ENCODE measurements around the gene AP2S1. TPM values are rescaled to one million over a fixed set of nuclear protein-coding genes. Genes with fewer than 3 reads are reported as not detected.
"Not testable (repeated sequence)": the region's sequence is repeated elsewhere in the genome, so short reads cannot be mapped to it uniquely, and the experiment has no call there.

The AP2S1 gene
- total RNA-seq, 4 donors from 2014 or later, result 63.5 to 88.9 (median 74.5) TPM

- H3K27me3 ChIP-seq, result no peaks in the 10 kb centered on the region
- no peak overlapping the region for H3K4me3 ChIP-seq
- 92% methylated on average over 13 of the region's 13 CpGs for WGBS
- no peaks in the 10 kb centered on the region for H3K36me3 ChIP-seq
- peaks cover 7 to 20% (median 13%) of the 10 kb centered on the region in 4 donors for H3K4me1 ChIP-seq
- intact Hi-C loops (cut with DNase I), result no loop called here
- no peaks in the 10 kb centered on the region for H3K9me3 ChIP-seq
- no peak overlapping the region for H3K27ac ChIP-seq (replicated peaks in 1 of 4)
- TF ChIP-seq POLR2A (IDR thresholded peaks at IDR 0.05; ENCODE audit: low read depth), result no peak
- TF ChIP-seq POLR2AphosphoS5 (IDR thresholded peaks at IDR 0.05), result no peak
- TF ChIP-seq, protein P1, sequence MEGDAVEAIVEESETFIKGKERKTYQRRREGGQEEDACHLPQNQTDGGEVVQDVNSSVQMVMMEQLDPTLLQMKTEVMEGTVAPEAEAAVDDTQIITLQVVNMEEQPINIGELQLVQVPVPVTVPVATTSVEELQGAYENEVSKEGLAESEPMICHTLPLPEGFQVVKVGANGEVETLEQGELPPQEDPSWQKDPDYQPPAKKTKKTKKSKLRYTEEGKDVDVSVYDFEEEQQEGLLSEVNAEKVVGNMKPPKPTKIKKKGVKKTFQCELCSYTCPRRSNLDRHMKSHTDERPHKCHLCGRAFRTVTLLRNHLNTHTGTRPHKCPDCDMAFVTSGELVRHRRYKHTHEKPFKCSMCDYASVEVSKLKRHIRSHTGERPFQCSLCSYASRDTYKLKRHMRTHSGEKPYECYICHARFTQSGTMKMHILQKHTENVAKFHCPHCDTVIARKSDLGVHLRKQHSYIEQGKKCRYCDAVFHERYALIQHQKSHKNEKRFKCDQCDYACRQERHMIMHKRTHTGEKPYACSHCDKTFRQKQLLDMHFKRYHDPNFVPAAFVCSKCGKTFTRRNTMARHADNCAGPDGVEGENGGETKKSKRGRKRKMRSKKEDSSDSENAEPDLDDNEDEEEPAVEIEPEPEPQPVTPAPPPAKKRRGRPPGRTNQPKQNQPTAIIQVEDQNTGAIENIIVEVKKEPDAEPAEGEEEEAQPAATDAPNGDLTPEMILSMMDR (IDR thresholded peaks at IDR 0.05), result no peak
- no peak for TF ChIP-seq EP300 (IDR thresholded peaks at IDR 0.05)
- no peak for DNase-seq (ENCODE audit: extremely low spot score)
Measured at GRCh38 chr19:46809534-46810272, 40.9 kb downstream of the AP2S1 start.

GRCh38 chr19:46806656-46807055 lies 44.0 kb downstream of the AP2S1 start:
- no peaks in the 10 kb centered on the region for H3K36me3 ChIP-seq
- no peak for DNase-seq (ENCODE audit: extremely low spot score)
- TF ChIP-seq, protein P1 (IDR thresholded peaks at IDR 0.05), result no peak
- TF ChIP-seq EP300 (IDR thresholded peaks at IDR 0.05) (no peak), POLR2AphosphoS5 (IDR thresholded peaks at IDR 0.05) (no peak)
- H3K4me3 ChIP-seq, result no peak overlapping the region
- intact Hi-C loops (cut with DNase I), result no loop called here
- no peaks in the 10 kb centered on the region for H3K4me1 ChIP-seq
- no peaks in the 10 kb centered on the region for H3K9me3 ChIP-seq
- no peak overlapping the region for H3K27ac ChIP-seq (replicated peaks in 1 of 4)
- no peaks in the 10 kb centered on the region for H3K27me3 ChIP-seq
- WGBS, result 87% methylated on average over 7 of the region's 7 CpGs

DNA sequence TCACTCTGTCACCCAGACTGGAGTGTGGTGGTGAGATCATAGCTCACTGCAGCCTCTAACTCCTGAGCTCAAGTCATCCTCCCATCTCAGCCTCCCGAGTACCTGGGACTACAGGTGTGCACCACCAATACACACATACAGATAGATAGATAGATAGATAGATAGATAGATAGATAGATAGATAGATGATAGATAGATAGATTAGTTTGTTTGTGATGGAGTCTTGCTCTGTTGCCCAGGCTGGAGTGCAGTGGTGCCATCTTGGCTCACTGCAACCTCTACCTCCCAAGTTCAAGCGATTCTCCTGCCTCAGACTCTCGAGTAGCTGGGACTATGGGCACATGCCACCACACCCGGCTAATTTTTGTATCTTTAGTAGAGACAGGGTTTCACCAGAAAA lies 46.2 kb downstream of the AP2S1 start:
- H3K27ac ChIP-seq (replicated peaks in 1 of 4); H3K4me3 ChIP-seq; H3K9me3 ChIP-seq; H3K27me3 ChIP-seq; H3K36me3 ChIP-seq; intact Hi-C loops (cut with DNase I); DNase-seq (ENCODE audit: extremely low spot score); H3K4me1 ChIP-seq: not testable (repeated sequence)
- 90% methylated on average over 4 of the region's 4 CpGs for WGBS

GRCh38 chr19:46803555-46803954 lies 47.1 kb downstream of the AP2S1 start:
- TF ChIP-seq, protein P1 (IDR thresholded peaks at IDR 0.05), result no peak
- TF ChIP-seq POLR2A (IDR thresholded peaks at IDR 0.05; ENCODE audit: low read depth), result no peak
- no peak for TF ChIP-seq EP300 (IDR thresholded peaks at IDR 0.05)
- 71% methylated on average over 2 of the region's 2 CpGs for WGBS

DNA sequence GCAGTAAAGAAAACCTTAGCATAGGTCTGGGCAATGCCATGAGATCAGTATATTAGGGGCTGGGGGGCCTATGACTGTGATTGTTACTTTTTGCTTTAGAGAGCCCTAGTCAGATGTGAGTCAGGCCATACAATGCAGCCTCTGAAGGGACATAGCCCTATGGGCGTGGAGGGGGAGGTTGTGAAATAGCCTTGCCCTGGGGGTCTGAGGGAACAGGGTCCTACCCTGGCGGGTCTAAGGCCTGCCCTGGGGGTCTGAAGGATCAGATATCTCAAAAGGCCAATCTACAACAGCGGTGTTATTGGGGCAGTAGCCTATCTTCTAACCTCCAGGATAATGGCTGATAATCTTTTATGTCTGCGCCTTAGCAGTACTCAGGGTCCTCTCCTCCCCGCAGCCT lies 48.5 kb downstream of the AP2S1 start:
- DNase-seq (ENCODE audit: extremely low spot score), result no peak
- H3K4me1 ChIP-seq, result no peaks in the 10 kb centered on the region
- no peaks in the 10 kb centered on the region for H3K36me3 ChIP-seq
- H3K27ac ChIP-seq (replicated peaks in 1 of 4), result no peak overlapping the region
- intact Hi-C loops (cut with DNase I), result no loop called here
- H3K27me3 ChIP-seq, result no peaks in the 10 kb centered on the region
- no peaks in the 10 kb centered on the region for H3K9me3 ChIP-seq
- WGBS, result 100% methylated on average over 5 of the region's 5 CpGs
- H3K4me3 ChIP-seq, result no peak overlapping the region
- TF ChIP-seq POLR2AphosphoS5 (IDR thresholded peaks at IDR 0.05), result no peak

More at GRCh38 chr19:46803555-46803954, 47.1 kb downstream of the AP2S1 start:
- intact Hi-C loops (cut with DNase I), result no loop called here
- no peaks in the 10 kb centered on the region for H3K9me3 ChIP-seq
- no peaks in the 10 kb centered on the region for H3K36me3 ChIP-seq
- H3K27ac ChIP-seq (replicated peaks in 1 of 4), result no peak overlapping the region
- H3K4me1 ChIP-seq, result no peaks in the 10 kb centered on the region
- no peak for DNase-seq (ENCODE audit: extremely low spot score)
- no peaks in the 10 kb centered on the region for H3K27me3 ChIP-seq
- H3K4me3 ChIP-seq, result no peak overlapping the region

- no peak overlapping the region for H3K27ac ChIP-seq (replicated peaks in 1 of 4)
- no peak for DNase-seq (ENCODE audit: extremely low spot score)
- 100% methylated on average over 2 of the region's 2 CpGs for WGBS
- intact Hi-C loops (cut with DNase I), result no loop called here
- TF ChIP-seq POLR2AphosphoS5 (IDR thresholded peaks at IDR 0.05) (no peak), POLR2A (IDR thresholded peaks at IDR 0.05; ENCODE audit: low read depth) (no peak), EP300 (IDR thresholded peaks at IDR 0.05) (no peak)
- TF ChIP-seq, protein P1 (IDR thresholded peaks at IDR 0.05), result no peak
- H3K4me3 ChIP-seq, result no peak overlapping the region
- no peaks in the 10 kb centered on the region for H3K9me3 ChIP-seq
- no peaks in the 10 kb centered on the region for H3K27me3 ChIP-seq
- H3K4me1 ChIP-seq, result peaks cover 0 to 6% (median 3%) of the 10 kb centered on the region in 4 donors
- H3K36me3 ChIP-seq, result no peaks in the 10 kb centered on the region
Measured at GRCh38 chr19:46798713-46799112, 51.9 kb downstream of the AP2S1 start.

Data from esophagus muscularis mucosa (tissue), 4 donors.